DND-41 (cell line): ENCODE measurements around the gene ZNF813.

ENCODE experiments used
- ATAC-seq: fragments of 200-7000 bp; cut with Tn5 transposase; 3 replicates; pipeline ENCODE4 v1.9.1; 2021; ENCODE audit warnings: low read depth; ENCODE audit not compliant: insufficient read depth
- DNase-seq: peaks from one replicate; pipeline ENCODE4 v3.0.0-alpha.2; 2020
- H2AFZ ChIP-seq: 2 replicates; pipeline ENCODE4 v1.6.0; 2012; ENCODE audit warnings: low read depth, low read length
- H3K27ac ChIP-seq: 2 replicates; pipeline ENCODE4 v1.5.1; 2012; ENCODE audit warnings: low read length, inconsistent platforms
- H3K27me3 ChIP-seq: fragments of 200-600 bp; sonication (generic); 2 replicates; pipeline ENCODE4 v1.6.0; 2012; ENCODE audit warnings: low read length, mild to moderate bottlenecking, inconsistent platforms; ENCODE audit not compliant: insufficient read depth, poor library complexity
- H3K36me3 ChIP-seq: 2 replicates; pipeline ENCODE4 v1.5.1; 2012; ENCODE audit warnings: low read length, inconsistent platforms; ENCODE audit not compliant: insufficient read depth
- H3K4me1 ChIP-seq: 2 replicates; pipeline ENCODE4 v1.5.1; 2012; ENCODE audit warnings: mild to moderate bottlenecking, low read length; ENCODE audit not compliant: insufficient read depth
- H3K4me2 ChIP-seq: 2 replicates; pipeline ENCODE4 v1.6.0; 2012; ENCODE audit warnings: mild to moderate bottlenecking, moderate library complexity, low read length, inconsistent platforms; ENCODE audit not compliant: insufficient read depth
- H3K4me3 ChIP-seq, 2 experiments: fragments of 200-600 bp in 1 of 2; shearing (Covaris generic) in 1 of 2; 2 replicates each; pipeline ENCODE4 v1.5.1; 2012 to 2016; ENCODE audit warnings: inconsistent platforms in 2 of 2, low read length in 2 of 2, mild to moderate bottlenecking in 2 of 2, low read depth in 1 of 2, moderate library complexity in 1 of 2
- H3K79me2 ChIP-seq: 2 replicates; pipeline ENCODE4 v1.6.0; 2012; ENCODE audit warnings: low read length, inconsistent platforms; ENCODE audit not compliant: insufficient read depth
- H3K9ac ChIP-seq: 2 replicates; pipeline ENCODE4 v1.6.0; 2012; ENCODE audit warnings: low read depth, mild to moderate bottlenecking, inconsistent platforms, low read length, moderate library complexity
- H3K9me3 ChIP-seq: 2 replicates; pipeline ENCODE4 v1.5.1; 2012; ENCODE audit warnings: low read length, moderate library complexity, mild to moderate bottlenecking, inconsistent platforms; ENCODE audit not compliant: insufficient read depth, severe bottlenecking
- H4K20me1 ChIP-seq: 2 replicates; pipeline ENCODE4 v1.6.0; 2012; ENCODE audit warnings: low read length; ENCODE audit not compliant: insufficient read depth
- CTCF ChIP-seq: IDR thresholded peaks from 2 replicates; pipeline ENCODE4 v1.5.1; 2012; ENCODE audit warnings: borderline replicate concordance, low read length, moderate library complexity, mild to moderate bottlenecking; ENCODE audit not compliant: poor library complexity, severe bottlenecking; ENCODE audit errors: extremely low read depth
- EZH2 ChIP-seq: IDR thresholded peaks from 3 replicates; pipeline ENCODE4 v1.6.1; 2012; ENCODE audit warnings: borderline replicate concordance, low read depth, mild to moderate bottlenecking, moderate library complexity, low read length, inconsistent platforms; ENCODE audit not compliant: severe bottlenecking

ZNF813 gene

DNA sequence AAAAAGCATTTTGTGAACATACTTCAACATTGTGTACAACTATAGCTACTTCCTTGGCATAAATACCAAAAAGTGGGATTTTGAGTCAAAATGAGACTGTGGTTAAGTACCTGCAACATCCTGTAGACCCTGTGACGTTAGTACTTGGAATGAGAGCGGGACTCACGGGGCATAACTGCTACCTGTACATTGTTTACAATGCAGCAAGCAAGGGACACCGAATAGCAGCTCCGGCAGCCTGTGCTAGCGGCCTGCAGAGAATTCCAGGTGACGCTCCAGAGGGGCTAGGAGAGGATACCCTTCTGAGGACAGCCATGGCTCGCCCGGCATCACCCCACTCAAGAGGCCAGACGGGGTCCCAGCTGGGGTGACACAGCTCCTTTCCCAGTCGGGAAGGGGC lies 69.6 kb downstream of the ZNF813 start:
- Histone ChIP-seq H3K4me1 (peaks cover 16% of the 10 kb centered on the region), H3K27ac (peak overlapping the region; percentile 86; the same call in 1 of the 2 replicates), H4K20me1 (no peaks in the 10 kb centered on the region), H3K79me2 (peaks cover 14% of the 10 kb centered on the region), H3K9ac (peak overlapping the region; percentile 68), H3K36me3 (peaks cover 38% of the 10 kb centered on the region), H3K27me3 (no peaks in the 10 kb centered on the region), H2AFZ (peak overlapping the region; percentile 95), H3K4me3 (peak overlapping the region; percentile 21 to 99; a peak in 3 of 4 replicates), H3K4me2 (peak overlapping the region; percentile 97), H3K9me3 (no peaks in the 10 kb centered on the region)
- ATAC-seq (no peak; the same call in 2 of the 3 replicates), DNase-seq (peak; percentile 16)
- TF ChIP-seq CTCF: no peak
- no peak for TF ChIP-seq EZH2

DNA sequence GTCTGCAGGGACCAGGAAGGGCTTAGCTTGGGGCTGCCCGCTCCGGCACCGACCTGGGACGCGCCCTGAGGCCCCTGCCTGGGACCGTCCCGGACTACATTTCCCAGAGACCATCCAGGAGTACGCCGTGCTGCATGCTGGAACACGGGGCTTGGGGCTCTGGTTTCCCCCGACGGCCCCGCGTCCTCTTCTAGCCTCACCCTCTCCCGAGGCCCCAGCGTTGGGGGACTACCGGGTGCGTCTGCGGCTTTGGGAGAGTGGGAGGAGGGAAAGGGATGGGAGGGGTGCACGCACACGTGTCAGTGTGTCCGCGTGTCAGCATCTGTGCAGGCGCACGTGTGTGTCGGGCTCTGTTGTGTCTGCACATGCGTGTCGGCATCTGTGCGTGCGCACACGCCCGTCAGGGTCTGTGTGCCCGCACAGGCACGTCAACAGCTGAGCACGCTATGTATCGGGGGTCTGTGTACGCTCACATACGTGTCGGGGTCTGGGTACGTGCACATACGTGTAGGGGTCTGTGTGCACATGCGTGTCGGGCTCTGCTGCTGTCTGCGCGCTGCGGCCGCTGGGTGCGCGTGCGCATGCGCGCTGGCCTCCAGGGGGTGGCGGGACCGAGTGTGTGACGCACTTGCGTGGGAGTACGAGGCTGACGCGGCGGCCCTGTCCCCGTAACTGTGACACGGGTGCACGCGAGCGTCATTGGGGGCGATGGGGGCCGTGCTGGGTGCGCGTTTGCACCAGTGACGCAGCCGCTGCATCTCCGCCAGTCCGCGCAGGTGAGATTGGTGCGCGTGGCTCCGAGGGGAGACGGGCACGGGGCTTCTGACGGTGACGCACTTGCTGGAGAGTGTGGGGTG lies 70.2 kb downstream of the ZNF813 start, which contains the start of gene ZNF331:
ZNF331 (plus strand) TSS at position 625 of the 857 bp plus-strand sequence. CDS start 31,232 bp downstream, outside the sequence.
- peak within 1 kb of the TSS; percentile 86 for H3K27ac ChIP-seq
- peaks cover 43% of the 10 kb centered on the region for H3K36me3 ChIP-seq
- no peaks in the 10 kb centered on the region for H3K9me3 ChIP-seq
- peak within 1 kb of the TSS; percentile 95 for H2AFZ ChIP-seq
- H3K27me3 ChIP-seq: no peaks in the 10 kb centered on the region
- H3K79me2 ChIP-seq: peaks cover 14% of the 10 kb centered on the region
- H3K4me1 ChIP-seq: peaks cover 16% of the 10 kb centered on the region
- H3K9ac ChIP-seq: peak within 1 kb of the TSS; percentile 68
- DNase-seq (peak; percentile 83), ATAC-seq (peak; percentile 85)
- peak within 1 kb of the TSS; percentile 97 for H3K4me2 ChIP-seq
- H3K4me3 ChIP-seq: peak within 1 kb of the TSS; percentile 21 to 99; a peak in 3 of 4 replicates
- H4K20me1 ChIP-seq: no peaks in the 10 kb centered on the region
- TF ChIP-seq EZH2 (no peak), CTCF (peak; percentile 55)

- DNase-seq (peak; percentile 11), ATAC-seq (peak; percentile 17; the same call in 2 of the 3 replicates)
- Histone ChIP-seq H4K20me1 (no peaks in the 10 kb centered on the region), H3K27me3 (no peaks in the 10 kb centered on the region), H3K9me3 (no peaks in the 10 kb centered on the region), H3K4me2 (peak overlapping the region; percentile 97), H3K79me2 (peaks cover 14% of the 10 kb centered on the region), H2AFZ (peak overlapping the region; percentile 95), H3K27ac (peak overlapping the region; percentile 86), H3K9ac (peak overlapping the region; percentile 68), H3K4me3 (peak overlapping the region; percentile 21 to 99; a peak in 3 of 4 replicates), H3K36me3 (peaks cover 45% of the 10 kb centered on the region), H3K4me1 (peaks cover 16% of the 10 kb centered on the region)
- TF ChIP-seq EZH2 (no peak), CTCF (no peak)
Observed at GRCh38 chr19:53538378-53539109, 71.0 kb downstream of the ZNF813 start.
